Non-pigmented ciliary epithelial cell (primary cell): ENCODE measurements around the gene STXBP4.
A peak's percentile ranks its signal among the peaks of the same experiment; 100 is the strongest.
"Not testable (repeated sequence)": the region's sequence is repeated elsewhere in the genome, so short reads cannot be mapped to it uniquely, and the experiment has no call there.

Experiments
- DNase-seq: peaks from one replicate; pipeline ENCODE4 v3.0.0-alpha.2; 2010; ENCODE audit warnings: low read depth

STXBP4 gene

DNA sequence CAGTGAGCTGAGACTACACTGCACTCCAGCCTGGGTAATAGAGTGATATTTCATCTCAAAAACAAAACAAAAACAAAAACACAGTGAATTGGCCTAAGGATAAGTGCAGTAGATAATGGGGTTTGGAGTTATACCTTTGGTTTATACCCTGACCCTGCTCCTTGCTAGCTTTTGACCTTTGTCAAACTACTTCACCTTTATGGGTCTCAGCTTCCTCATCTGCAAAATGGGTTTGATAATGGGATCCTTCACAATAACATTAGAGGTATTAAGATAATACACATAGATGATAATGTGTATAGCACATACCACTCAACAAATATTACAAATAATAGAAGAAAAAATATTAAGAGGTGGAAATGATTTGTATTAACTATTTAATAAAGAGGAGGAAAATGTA lies 85.9 kb downstream of the STXBP4 start:
- no peak for DNase-seq

DNA sequence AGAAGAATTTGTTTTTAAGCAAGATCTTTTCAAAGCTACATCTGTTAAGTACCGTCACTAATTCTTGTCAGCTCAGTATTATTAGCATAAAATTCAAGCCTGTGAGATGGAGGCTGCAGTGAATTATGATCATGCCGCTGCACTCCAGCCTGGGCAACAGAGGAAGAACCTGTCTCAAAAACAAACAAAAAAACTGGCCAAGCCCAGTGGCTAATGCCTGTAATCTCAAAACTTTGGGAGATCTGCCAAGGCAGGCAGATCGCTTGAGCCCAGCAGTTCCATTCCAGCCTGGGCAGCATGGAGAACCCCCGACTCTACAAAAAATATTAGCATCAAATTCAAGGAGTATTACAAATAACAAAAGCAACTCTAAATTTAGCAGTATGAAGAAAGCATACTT lies 88.0 kb downstream of the STXBP4 start:
- no peak for DNase-seq

DNA sequence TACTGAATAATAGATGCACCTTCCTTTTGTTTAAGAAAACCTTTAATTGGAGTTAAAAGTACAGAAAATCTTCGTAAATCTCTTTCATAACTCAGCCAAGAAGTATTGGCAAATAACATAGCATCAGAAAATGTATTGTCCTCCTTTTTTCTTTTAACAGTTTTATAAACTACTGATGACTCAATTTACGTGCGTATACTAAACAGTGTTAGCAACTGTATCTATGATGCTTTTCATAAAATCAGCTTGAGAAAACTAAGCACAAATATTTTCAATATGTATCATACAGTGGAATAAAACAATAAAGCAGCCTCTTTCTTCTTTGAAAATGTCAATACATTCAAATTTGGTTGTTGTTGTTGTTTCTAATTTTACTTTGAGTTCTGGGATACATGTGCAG lies 88.6 kb downstream of the STXBP4 start:
- no peak for DNase-seq

DNA sequence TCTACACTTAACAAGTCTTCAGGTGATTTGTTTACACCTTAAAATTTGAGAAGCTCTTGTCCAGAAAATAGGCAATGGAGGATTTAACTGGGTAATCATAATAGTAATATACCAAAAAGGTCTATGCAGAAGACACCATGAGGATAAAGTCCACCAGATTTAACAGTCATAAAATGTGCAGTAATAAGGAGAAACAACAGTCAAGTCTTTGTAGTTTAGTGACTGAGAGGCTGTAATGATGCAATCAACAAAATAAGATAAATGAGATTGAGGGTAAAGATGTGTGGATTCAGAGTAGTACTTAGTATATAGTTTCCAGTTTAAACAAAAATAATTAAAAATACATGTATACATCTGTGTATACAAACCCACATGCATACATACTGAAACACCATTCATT lies 91.2 kb downstream of the STXBP4 start:
- DNase-seq: no peak

DNA sequence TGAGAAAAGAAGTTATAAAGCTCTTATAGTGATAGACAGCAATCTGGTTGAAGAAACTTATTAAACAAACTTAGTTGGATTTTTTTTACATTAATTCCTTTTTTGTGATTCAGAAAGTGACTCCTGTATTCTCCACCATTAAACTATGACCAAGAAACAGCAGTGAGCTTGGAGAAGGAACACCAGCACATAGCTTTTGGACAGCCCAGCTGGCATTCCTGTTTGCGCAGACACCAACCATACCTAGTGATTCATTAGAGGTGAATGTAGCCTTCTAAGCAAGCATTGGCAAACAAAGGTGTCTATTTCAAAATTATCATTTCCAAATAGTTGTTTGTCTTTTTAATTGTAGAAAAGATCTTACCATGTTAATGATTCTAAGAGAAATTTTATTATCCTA lies 94.4 kb downstream of the STXBP4 start:
- DNase-seq: peak; percentile 19

DNA sequence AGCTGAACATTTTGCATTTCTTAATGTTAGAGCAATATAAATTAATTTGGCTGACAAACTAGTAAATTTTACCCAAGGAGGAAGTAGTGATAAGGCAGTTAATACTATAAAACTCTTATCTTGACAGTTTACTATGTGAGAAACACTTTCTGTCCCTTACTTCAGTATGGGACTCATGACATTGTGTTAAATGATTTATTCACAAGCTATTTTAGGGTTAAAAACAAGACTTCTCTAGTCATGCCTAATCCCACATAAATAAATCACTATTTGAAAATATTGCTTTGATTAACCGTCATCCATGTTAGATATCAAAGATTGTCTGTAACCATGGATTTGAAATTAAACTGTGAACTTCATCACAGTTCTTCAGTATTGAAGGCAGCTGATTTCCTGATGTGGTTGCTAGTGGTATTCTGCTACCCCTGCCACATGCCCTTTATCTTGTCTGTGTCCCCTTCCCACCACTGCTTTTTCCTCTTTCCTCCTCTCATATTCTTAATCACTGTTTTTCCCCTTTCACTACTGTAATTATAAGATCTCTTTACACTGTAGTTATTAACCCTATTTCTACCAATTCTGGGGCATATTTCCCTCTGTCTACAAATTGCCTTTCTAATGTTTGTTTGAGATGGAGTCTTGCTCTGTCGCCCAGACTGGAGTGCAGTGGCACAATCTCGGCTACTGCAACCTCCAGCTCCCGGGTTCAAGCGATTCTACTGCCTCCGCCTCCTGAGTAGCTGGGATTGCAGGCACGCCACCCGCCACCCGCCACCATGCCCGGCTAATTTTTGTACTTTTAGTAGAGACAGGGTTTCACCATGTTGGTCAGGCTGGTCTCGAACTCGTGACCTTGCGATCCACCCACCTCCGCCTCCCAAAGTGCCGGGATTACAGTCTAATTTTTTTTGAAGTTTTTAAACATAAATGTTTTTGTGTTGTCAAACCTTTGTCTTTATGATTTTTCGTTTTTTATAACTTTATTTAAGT lies 95.6 kb downstream of the STXBP4 start:
- DNase-seq: no peak

DNA sequence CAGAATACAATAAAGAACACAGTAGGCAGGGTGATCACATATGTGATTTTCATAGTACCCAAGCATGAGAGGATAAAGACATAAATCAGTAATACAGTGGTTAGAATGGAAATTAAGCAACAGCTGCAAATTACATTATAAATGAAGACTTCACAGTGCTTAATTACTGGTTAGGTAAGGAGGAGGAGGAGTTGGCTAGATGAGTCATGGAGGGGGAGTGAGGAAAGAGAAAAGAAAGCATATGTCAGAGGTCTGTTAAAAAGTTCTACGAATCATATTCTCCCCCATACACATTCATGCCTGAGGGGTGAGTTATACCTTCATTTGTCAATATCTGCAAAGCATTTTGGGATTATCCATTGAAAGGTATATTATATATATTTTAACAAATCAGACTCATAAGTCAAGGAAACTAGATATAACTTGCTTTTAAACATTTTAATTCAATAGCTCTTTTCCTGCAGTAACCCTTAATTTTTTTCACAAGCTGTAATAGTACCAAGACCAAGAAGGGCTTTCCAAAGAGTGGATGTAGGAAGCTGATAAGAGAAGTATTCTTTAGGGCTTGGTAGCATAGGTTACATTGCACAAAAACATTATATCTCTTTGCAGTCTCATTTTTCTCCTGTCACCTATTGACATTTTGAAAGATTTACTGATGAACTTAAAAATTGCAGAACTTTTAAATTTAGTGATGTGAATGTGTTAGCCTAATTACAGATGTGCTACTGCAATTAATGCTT lies 99.3 kb downstream of the STXBP4 start:
- DNase-seq: no peak

DNA sequence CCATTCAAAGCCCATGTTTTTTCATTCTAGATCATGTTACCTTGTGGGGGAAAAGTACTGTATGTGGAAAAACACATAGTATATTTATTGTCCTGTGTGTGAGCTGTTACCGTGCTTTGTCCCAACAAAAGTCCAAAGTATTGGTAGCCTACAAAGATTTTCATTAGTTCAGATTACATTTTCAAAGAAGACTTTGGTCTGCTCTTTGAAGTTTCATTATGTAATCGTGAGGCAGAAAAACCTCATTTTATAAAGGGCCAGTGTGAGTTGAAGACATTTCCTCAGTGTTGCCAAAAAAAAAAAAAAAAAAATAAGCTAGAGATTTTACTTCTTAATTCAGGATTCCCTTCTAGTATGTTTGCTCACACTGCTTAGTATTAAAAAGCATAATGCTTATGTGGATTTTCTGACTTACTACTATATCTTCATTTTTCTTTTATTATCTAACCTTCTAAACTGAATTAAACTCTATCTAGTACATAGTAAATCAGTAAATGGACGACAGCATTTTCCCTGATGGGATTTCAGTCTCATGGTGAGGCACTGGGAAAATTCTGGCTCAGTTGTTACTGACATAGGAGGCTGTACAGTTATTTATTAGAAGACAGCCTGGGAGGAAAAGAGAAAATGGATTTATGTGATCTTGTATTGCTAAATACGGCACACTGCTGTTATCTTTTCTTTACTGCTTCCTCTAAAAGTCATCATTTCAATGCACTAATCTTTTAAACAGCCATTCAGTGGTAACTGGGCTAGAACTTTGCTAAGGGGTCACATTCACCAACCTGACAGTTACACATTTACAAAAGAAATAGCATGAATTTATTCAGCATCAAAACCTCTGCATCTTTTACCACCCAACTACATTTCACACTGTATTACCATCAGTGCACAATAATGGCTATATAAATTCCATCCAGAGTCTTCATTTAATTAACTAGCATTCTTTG lies 100.6 kb downstream of the STXBP4 start:
- DNase-seq: no peak

DNA sequence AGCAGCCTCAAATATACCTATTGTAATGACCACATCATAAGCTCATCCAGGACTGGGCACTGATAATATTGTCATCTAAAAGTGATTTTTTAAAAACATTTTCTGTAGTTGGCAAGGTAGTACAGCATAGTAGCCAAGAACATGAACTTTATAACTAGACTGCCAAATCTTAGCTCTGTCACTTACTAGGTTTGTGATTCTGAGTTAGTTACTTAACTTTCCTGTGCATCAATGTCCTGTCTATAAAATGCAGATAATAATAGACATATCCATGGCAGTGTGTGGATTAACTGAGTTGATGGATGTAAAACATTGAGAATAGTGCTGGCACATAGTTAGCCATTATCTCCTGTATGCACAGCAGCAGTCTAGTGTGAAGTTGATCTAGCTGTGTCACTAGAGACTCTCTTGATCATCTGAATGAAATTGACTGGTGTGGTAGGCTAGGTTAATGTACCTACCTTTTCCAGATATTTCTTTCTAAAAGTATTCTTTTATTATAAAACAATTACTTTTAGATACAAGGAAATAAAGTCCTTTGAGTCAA lies 101.5 kb downstream of the STXBP4 start:
- DNase-seq: no peak

DNA sequence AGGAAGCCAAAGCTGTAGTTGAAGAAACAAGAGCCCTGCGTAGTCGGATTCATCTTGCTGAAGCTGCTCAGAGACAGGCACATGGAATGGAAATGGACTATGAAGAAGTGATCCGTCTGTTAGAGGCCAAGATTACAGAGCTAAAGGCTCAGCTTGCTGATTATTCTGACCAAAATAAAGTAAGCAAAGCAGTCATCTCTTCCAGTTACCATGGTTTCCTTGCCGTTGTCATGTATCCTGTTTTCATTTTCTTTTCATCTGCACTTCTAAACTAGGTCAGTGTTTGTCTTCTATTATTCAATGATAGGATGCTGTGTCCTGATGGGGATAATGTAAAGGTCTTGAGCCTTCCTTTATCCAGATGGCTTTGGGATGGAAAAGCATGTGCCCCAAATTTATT lies 104.3 kb downstream of the STXBP4 start:
- no peak for DNase-seq

DNA sequence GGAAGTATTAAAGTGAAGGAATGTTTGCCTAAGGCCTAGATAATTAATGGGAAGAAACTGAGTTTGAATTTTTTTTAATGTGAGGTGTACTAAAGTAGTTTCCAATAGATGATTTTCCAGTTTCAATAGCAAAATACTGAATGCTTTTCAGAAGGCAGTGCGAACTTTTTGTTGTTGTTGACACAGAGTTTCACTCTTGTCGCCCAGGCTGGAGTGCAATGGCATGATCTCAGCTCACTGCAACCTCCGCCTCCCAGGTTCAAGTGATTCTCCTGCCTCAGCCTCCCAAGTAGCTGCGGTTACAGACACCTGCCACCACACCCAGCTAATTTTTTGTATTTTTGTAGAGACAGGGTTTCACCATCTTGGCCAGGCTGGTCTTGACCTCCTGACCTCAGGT lies 104.9 kb downstream of the STXBP4 start:
- not testable (repeated sequence) for DNase-seq

DNA sequence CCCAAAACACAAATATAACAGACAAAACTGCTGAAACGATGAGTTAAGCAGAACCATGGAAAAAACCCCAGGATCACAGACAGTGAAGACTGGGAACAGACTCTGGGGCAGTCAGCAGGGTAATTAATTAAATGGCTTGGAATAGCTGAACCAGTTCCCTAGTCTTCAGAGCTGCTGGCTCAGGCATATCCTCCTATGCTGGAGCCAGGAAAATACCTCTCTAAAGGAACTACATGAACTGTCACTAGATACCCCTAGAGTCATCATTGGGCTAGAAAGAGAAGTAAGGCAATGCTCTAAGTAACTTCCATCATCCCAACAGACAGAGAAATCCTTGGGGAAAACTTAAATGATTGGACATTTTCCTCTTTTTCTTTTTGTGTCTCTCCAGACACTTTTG lies 113.0 kb downstream of the STXBP4 start:
- no peak for DNase-seq

DNA sequence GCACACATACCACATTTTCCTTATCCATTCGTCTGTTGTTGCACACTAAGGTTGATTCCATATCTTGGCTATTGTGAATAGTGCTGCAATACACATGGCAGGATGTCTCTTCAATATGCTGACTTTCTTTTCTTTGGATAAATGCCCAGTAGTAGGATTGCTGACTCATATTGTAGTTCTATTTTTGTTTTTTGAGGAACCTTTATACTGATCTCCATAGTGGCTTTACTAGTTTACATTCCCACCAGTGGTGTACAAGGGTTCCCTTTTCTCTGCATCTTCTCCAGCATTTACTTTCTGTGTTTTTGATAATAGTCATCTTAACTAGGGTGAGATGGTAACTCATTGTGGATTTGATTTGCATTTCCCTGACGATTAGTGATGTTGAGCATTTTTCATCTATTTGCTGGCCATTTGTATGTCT lies 118.1 kb downstream of the STXBP4 start:
- DNase-seq: peak; percentile 73

DNA sequence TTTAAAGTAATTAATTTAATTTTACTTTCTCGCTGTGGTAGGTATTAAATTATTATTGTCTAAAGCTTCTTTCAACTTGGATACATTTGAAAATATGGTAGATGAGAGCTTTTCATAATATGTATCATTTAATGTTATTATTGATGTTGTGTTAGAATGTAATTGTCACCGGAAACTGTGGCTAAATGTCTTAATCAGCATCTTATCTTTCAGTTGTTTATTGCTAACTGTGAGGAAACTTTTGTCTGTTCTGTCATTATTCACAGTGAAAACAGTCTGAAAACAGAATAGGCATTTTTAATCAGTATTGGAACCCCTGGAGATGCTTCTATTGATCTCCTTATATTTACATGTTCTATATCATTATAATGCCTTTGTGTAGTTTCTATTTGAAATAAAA lies 120.7 kb downstream of the STXBP4 start:
- DNase-seq: no peak

DNA sequence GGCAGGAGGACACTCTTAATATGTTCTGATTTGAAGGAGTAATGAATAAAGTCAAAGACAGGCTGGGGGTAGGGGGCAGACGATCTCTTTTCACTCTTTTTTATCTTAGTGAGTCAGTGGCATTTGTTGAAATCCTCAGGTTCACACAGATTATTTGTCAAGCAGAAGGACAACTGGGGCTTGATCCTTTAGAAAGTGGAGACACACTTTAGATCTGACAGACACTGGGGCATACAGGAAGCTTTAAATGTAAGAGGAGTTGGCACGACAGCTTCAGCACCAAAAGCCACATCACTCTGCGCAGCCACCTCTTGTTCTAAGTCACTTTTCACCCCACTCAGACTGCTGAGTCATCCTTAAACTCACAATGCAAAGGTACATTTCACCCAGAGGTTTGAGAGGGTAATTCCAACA lies 121.5 kb downstream of the STXBP4 start:
- DNase-seq: no peak

DNA sequence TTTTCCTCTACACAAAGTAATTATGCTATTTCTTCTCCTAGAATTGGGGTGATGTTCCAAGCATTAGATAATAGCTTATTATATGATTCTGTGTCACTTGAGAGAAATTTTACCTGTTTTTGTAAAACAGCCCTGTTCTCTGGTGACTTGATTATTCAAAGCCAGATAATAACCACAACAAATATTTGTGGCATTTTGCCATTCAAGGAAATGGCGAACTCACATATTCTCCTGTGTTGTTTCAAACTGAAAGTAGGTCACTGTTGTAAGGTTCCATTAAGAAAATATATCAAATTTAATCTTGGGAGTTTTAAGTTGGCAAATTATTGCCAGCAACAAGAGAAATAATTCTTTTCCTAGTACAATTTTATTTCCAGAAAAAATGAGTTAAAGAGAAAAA lies 124.8 kb downstream of the STXBP4 start:
- DNase-seq: no peak

DNA sequence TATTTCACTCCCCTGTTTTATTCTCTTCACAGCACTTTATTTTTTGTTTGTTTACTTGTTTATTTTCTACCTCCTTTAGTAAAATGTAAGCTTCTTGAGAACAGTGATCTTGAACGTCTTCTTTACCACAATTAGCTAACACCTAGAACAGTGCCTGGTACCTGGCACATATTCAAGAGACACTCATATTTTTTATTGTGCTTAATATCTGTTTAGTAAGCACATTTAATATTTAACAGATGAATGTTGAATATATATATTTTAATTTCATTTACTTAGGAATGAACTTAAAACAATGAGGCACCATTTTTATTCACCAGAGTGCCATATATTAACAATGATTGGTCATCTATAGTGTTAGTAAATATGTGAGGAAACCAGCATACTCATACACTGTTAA lies 130.2 kb downstream of the STXBP4 start:
- DNase-seq: no peak

DNA sequence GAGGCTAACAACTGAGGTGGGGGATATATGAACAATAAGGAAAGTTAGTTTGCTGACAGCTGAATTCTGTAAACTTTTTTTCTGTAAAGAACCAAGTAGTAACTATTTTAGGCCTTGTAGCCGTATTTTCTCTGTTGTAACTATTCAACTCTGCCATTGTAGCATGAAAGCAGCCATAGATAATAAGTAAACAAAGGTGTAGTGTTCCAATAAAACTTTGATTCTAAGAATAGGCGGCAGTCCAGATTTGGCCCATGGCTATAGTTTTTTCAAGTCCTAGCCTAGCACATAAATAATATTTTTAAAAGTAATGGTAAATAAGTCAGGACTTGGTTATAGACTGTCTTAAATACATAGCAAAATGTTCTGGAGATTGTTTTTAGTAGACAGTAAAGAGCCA lies 142.0 kb downstream of the STXBP4 start:
- no peak for DNase-seq

DNA sequence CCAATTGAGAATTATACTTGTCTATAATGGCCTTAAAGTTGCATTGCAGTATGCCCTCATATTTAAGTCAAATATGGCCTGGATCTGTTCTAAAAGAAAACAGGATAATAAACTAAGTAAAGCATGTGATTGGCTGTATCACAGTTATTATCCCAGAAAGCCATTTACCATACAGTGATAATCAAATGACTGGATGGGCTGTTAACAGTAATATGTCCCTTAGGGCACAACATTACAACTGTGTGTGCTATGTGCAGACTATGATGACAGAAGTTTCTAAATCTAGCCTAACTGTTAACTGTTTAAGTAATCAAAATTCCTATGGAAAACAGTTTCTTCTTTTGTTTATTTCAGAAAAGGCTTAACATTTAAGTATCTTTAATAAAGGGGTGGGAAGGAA lies 145.7 kb downstream of the STXBP4 start:
- no peak for DNase-seq

DNA sequence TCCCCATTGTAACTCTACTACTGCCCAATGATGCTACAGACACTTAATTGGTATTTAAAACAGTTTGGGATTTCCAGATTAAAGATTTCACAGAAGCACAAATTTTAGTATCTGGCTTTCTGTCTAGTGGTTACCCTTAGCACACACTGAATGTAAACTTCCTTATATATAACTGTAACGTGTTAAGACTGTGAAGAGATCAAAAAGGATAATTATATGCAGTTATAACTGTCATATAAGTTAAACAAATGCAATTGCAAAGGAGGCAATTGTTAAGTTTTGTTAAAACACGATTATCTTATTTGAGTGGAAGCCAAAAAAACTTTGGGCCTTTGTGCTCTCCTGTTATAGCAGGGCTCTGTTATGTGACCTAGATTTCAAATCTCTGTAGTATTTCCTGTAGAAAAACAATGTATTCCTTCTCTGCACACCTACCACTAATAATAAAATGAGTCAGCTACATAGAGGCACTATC lies 147.9 kb downstream of the STXBP4 start:
- DNase-seq: no peak

DNA sequence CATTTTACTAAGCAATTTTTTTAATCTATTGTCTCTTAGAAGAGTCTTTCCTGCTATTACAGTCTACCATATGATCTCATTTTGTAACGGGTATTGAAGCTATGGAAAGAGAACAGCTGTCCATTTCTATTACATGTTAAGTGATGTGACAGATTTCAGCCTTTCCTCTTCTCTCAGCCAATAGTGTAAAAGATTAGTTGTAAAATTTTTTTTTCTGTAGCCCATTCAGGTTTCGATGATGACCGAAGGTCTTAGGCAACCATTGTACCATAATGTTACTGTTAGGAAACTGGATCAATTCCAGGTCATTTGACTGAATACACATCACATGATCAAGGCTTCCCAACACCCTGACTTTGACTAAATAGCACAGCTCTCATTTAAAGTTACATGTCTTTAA lies 148.6 kb downstream of the STXBP4 start:
- no peak for DNase-seq

DNA sequence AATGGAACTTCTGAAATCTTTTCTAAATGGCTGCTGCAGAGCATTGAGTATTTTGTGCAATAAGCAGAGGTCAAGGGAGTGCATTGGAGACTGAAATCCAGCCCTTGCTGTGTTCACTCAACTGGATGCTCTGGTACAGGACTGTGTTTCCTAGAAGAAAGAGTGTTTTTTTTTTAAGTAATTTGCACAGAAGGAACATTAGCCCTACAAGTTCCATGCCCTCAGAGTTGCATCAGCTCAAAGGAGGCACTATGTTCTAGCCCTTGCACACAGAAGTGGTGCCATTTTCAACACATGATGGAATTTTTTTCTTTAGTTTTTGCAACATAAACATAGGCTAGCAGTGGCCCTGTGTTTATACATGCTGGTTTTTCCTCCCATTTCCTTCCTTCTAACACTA lies 152.1 kb downstream of the STXBP4 start:
- no peak for DNase-seq
